Loucy (cell line): ENCODE results near the gene ARVCF.
A peak's percentile ranks its signal among the peaks of the same experiment; 100 is the strongest.

ENCODE experiments used
- H2AFZ ChIP-seq: fragments of 200-600 bp; sonication (generic); 2 replicates; pipeline ENCODE4 v1.6.0; 2016; ENCODE audit warnings: antibody characterized with exemption, mild to moderate bottlenecking, low read length, moderate library complexity
- H3F3A ChIP-seq: fragments of 200-600 bp; 2 replicates; pipeline ENCODE4 v1.6.0; 2016; ENCODE audit warnings: antibody characterized with exemption, low read depth, mild to moderate bottlenecking
- H3K27me3 ChIP-seq: fragments of 200-600 bp; sonication (generic); 2 replicates; pipeline ENCODE4 v1.6.1; 2014; ENCODE audit warnings: low read length, mild to moderate bottlenecking; ENCODE audit not compliant: insufficient read depth, poor library complexity, severe bottlenecking
- H3K36me3 ChIP-seq: fragments of 200-600 bp; sonication (generic); 2 replicates; pipeline ENCODE4 v1.6.1; 2016; ENCODE audit warnings: low read length; ENCODE audit not compliant: insufficient read depth
- H3K4me1 ChIP-seq: fragments of 200-600 bp; sonication (generic); 2 replicates; pipeline ENCODE4 v1.5.1; 2014; ENCODE audit warnings: low read length, mild to moderate bottlenecking; ENCODE audit not compliant: insufficient read depth, poor library complexity, severe bottlenecking
- H3K4me2 ChIP-seq: fragments of 200-600 bp; sonication (generic); 2 replicates; pipeline ENCODE4 v1.6.0; 2014; ENCODE audit warnings: antibody characterized with exemption, low read length, low read depth, mild to moderate bottlenecking; ENCODE audit not compliant: poor library complexity, severe bottlenecking
- H3K4me3 ChIP-seq: fragments of 200-600 bp; sonication (generic); 2 replicates; pipeline ENCODE4 v1.5.1; 2014; ENCODE audit warnings: low read length, mild to moderate bottlenecking, mixed read lengths; ENCODE audit not compliant: poor library complexity, severe bottlenecking
- H3K79me2 ChIP-seq: fragments of 200-600 bp; sonication (generic); 2 replicates; pipeline ENCODE4 v1.6.1; 2014; ENCODE audit warnings: low read length; ENCODE audit not compliant: insufficient read depth
- H3K9ac ChIP-seq: fragments of 200-600 bp; sonication (generic); 2 replicates; pipeline ENCODE4 v1.6.0; 2014; ENCODE audit warnings: mild to moderate bottlenecking, low read depth, low read length, moderate library complexity; ENCODE audit not compliant: poor library complexity, severe bottlenecking
- H3K9me2 ChIP-seq: fragments of 200-600 bp; sonication (generic); replicated peaks from 2 replicates; pipeline ENCODE4 v1.6.1; 2016; ENCODE audit warnings: low read depth, low read length, mixed read lengths
- H3K9me3 ChIP-seq: fragments of 200-600 bp; sonication (generic); 2 replicates; pipeline ENCODE4 v1.6.1; 2014; ENCODE audit warnings: mild to moderate bottlenecking, antibody characterized with exemption, low read length, low read depth; ENCODE audit not compliant: insufficient read depth
- H4K20me1 ChIP-seq: fragments of 200-600 bp; sonication (generic); 2 replicates; pipeline ENCODE4 v1.6.0; 2014; ENCODE audit warnings: antibody characterized with exemption, low read length, mild to moderate bottlenecking; ENCODE audit not compliant: insufficient read depth, poor library complexity, severe bottlenecking
- CTCF ChIP-seq: fragments of 200-600 bp; sonication (generic); conservative IDR thresholded peaks from 2 replicates; pipeline ENCODE4 v1.5.1; 2014; ENCODE audit warnings: mild to moderate bottlenecking, antibody characterized with exemption, low read length
- EZH2phosphoT487 ChIP-seq: fragments of 200-600 bp; IDR thresholded peaks from 2 replicates; pipeline ENCODE4 v1.6.1; 2018; ENCODE audit warnings: antibody characterized with exemption, mild to moderate bottlenecking, moderate library complexity, borderline replicate concordance

Gene ARVCF

DNA sequence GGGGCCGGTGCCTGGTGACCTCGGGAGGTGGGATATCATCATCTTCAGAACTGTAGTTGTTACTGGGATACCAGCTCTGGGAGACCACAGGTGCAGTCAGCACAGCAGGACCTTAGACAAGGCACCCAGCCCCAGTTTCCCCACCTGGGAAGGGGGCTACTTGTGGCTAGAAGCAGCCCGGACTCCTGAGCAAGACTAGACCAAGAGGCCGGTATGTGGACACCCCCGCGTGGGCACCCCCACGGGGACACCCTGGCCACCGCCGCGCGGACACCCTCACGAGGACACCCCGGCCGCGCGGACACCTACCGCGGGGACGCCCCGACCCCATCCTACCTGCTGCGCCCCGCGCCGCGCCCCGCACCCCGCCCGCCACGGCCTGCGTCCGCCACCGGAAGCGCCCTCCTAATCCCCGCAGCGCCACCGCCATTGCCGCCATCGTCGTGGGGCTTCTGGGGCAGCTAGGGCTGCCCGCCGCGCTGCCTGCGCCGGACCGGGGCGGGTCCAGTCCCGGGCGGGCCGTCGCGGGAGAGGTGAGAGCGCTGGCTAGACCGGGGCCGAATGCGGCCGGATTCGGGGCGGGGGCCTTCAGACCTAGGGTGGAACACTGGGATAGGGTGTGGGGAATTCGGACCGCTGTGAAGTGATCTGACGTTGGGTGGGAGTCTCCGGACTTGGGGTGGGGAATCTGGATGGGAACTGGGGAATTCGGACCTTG is 75.1 kb downstream of the ARVCF start, which contains the start of the genes COMT and TXNRD2:
TSS of gene COMT (plus strand) at position 408 of the 718 bp plus-strand sequence. CDS start 20,755 bp downstream, outside the sequence.
TSS of gene TXNRD2 (minus strand) at position 454 of the 718 bp plus-strand sequence. CDS start at position 439, 15 bp downstream.
- Histone ChIP-seq H3K9ac (peak within 1 kb of the TSS; percentile 99), H3K79me2 (peaks cover 64% of the 10 kb centered on the region), H3K9me3 (no peaks in the 10 kb centered on the region), H3K4me2 (peak within 1 kb of the TSS; percentile 99), H2AFZ (peak within 1 kb of the TSS; percentile 87), H4K20me1 (peaks cover 7% of the 10 kb centered on the region), H3K36me3 (no peaks in the 10 kb centered on the region), H3K27me3 (peaks cover 7% of the 10 kb centered on the region), H3K9me2 (no peaks in the 10 kb centered on the region), H3F3A (0 out of 2 replicates have a peak, but pooled peaks cover 4% of the 10 kb centered on the region), H3K4me1 (peaks cover 39% of the 10 kb centered on the region), H3K4me3 (peak within 1 kb of the TSS; percentile 89)
- TF ChIP-seq EZH2phosphoT487 (no peak), CTCF (no peak)

- H2AFZ ChIP-seq: peak overlapping the region; percentile 87
- H4K20me1 ChIP-seq: peaks cover 4% of the 10 kb centered on the region
- no peaks in the 10 kb centered on the region for H3K36me3 ChIP-seq
- no peaks in the 10 kb centered on the region for H3K9me2 ChIP-seq
- peak overlapping the region; percentile 89 for H3K4me3 ChIP-seq
- no peak for TF ChIP-seq CTCF
- TF ChIP-seq EZH2phosphoT487: no peak
- H3K4me2 ChIP-seq: peak overlapping the region; percentile 99
- H3K4me1 ChIP-seq: peaks cover 32% of the 10 kb centered on the region
- H3K9me3 ChIP-seq: no peaks in the 10 kb centered on the region
- H3K9ac ChIP-seq: peak overlapping the region; percentile 99
- H3K27me3 ChIP-seq: peaks cover 7% of the 10 kb centered on the region
- peaks cover 57% of the 10 kb centered on the region for H3K79me2 ChIP-seq
- 0 out of 2 replicates have a peak, but pooled peaks cover 4% of the 10 kb centered on the region for H3F3A ChIP-seq
These were observed 75.9 kb downstream of the ARVCF start for GRCh38 chr22:19940536-19941364.

DNA sequence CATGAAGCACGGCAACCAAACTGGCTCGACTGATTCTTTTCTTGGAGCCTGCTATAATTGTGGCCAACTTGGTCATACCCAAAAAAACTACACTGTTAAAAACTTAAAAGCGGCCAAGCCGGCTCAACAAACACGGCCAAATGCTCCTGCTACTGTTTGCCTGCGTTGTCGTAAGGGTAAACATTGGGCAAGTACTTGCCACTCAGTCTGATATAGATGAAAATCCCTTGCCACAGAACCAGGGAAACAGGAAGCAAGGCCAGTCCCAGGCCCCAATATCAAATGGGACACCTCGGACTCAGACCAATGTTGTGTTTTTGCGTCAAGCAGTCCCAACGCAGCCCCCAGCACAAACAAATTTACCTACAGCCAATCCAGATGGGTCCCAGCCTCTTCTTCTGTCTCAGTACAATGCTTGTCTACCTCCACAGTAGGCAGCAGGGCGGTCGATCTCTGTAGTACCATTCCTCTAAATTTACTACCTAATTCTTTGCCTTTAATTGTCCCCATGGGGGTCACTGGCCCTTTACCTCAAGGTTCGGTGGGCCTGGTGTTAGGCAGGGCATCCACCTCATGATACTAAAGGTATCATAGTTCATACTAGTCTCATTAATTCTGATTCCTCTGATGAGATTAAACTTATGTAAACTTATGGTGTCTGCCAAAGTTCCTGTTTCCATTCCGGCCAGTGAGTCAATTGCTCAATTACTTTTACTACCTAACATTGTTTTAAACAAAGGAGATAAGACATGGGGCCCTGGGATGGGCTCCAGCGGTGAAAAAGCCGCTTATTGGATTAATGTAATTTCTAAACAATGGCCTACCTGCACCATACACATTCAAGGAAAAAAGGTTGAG is 78.8 kb downstream of the ARVCF start:
- no peak overlapping the region for H3K4me3 ChIP-seq
- H3K79me2 ChIP-seq: peaks cover 28% of the 10 kb centered on the region
- no peaks in the 10 kb centered on the region for H3F3A ChIP-seq
- no peaks in the 10 kb centered on the region for H3K9me3 ChIP-seq
- no peak overlapping the region for H2AFZ ChIP-seq
- peaks cover 7% of the 10 kb centered on the region for H3K27me3 ChIP-seq
- H3K4me1 ChIP-seq: peaks cover 11% of the 10 kb centered on the region
- H3K36me3 ChIP-seq: no peaks in the 10 kb centered on the region
- no peak overlapping the region for H3K9ac ChIP-seq
- no peak for TF ChIP-seq EZH2phosphoT487
- TF ChIP-seq CTCF: no peak
- no peaks in the 10 kb centered on the region for H4K20me1 ChIP-seq
- H3K4me2 ChIP-seq: no peak overlapping the region
- no peaks in the 10 kb centered on the region for H3K9me2 ChIP-seq
